Amygdala (tissue), 56 donors: ENCODE results near the gene SNAP25.
A peak's percentile ranks its signal among the peaks of the same experiment; 100 is the strongest.

Experiments
- DNase-seq, 56 donors: peaks; one replicate each; lab custom pipeline; 2025; lab: John Stamatoyannopoulos, UW

Gene SNAP25

DNA sequence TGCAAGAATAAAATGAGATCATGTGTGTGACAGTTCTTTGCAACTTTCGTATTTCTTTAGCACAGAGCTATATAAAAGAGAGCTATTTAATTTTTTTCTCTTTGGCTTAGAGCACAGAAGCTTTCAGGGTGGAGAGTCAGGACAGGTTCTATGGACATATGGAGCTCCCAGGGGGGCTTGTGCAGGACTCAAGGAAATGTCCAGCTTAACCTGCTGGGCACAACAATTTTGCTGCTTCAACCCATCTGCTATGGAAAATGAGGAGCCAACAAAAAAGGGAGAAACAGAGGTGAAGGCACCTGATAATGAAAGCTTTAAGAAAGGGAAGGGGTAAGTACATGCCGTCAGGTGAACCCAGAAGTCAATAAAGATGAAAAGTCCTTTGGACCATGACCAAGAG is 5.1 kb upstream of the SNAP25 start:
- no peak for DNase-seq

DNA sequence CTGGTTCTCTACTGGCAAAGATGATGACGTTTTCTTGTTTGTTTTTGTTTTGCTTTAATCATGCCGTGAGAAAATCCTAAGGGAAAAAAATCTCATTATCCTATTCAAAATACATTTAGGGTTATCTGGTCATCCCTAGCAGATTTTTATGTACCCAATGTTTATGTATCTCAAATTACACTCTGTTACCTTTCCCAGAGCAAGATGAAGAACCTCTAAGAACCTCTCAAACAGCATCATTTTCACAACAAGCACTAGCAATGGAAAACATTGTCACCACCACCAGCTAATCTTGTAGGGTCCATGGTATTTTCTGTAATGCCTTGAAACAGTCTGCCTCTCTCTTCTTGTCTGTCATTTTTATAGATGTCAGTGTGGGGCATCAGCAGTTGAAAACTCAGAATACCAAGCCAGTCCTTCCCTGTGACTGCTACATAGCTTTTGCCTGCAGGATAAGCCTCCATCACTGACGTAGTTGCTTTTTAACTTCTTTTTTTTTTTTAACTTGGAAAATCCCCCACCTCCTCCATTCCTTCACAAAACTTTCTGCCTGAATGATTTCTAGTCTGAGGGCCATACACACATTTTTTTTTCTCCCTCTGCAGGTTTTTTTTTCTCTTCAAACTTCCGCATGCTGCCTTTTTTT is 2.4 kb upstream of the SNAP25 start:
- no peak for DNase-seq

GRCh38 chr20:10217721-10218410 is 764 bp upstream of the SNAP25 start:
- peak in 52 of 56 donors; percentile 26 to 82 (median 56) for DNase-seq

DNA sequence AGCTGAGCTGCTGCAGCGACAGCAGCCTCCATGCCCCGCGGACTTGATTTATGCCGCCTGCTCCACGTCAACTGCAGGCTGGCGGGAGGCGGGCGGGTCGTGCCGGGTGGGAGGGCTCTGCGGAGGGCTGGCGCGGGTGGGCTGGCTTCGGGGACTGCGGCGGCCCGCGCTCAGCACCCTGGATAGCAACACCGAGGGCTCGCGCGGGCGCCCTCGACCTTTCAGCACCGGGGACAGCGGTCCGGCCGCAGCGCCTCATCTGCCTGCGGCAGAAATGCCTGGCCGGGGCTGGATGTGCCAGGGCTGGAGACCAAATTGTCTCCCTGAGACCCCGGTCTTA is 792 bp downstream of the SNAP25 start:
- DNase-seq, result peak in 55 of 56 donors; percentile 14 to 85 (median 58)

DNA sequence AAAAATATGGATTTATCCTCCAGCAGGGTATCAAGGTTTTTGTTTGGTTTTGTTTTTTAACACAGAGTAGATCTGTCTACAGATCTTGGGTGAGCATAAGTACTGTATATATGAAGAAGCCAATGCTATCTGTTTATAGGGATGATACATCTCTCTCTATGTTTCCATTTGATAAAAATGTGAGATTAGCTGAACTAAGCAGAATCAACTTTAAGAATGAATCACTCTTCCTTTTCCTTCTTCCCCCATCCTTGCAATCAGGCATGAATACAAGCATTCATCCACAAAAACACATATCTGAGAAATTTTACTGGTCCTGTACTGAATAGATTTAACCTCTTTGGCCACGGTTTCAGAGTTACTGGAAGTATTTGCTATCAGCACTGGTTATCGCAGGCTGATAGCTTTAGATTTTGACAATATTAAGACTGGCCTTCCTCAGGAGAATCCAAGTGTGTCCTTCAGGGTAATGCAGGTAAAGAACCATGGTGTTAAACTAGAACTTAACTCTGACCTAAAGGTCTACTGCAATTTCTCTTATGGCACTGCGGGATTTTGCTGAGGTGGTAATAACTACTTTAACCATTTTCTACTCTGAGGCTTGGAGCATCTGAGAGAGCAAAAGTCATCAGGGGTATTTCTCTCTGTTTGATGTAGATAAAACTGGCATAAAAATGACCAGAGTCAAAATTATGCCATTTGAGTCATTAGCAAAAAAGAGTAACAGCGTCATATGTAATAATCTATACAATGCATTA is 1.5 kb downstream of the SNAP25 start:
- DNase-seq, result no peak

DNA sequence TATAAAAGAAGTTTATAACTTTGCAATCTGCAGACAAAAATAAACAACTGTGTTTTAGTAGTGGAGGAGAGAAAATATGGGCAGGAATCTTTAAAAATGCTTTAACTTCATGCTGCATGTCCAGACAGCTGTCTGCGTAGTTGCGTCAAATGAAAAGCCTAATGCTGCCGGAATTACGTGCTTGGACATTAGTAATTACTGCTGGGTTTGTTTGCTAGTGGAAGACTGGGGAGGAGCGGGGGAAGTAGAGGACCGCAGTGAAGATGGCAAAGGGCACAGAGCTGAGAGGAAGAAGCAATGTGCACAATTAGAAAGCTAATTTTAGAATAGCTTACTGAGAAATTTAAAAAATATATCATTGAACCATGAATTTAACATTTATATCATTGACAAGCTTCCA is 2.4 kb downstream of the SNAP25 start:
- DNase-seq, result peak in 3 of 56 donors; percentile 3 to 32 (median 16)

DNA sequence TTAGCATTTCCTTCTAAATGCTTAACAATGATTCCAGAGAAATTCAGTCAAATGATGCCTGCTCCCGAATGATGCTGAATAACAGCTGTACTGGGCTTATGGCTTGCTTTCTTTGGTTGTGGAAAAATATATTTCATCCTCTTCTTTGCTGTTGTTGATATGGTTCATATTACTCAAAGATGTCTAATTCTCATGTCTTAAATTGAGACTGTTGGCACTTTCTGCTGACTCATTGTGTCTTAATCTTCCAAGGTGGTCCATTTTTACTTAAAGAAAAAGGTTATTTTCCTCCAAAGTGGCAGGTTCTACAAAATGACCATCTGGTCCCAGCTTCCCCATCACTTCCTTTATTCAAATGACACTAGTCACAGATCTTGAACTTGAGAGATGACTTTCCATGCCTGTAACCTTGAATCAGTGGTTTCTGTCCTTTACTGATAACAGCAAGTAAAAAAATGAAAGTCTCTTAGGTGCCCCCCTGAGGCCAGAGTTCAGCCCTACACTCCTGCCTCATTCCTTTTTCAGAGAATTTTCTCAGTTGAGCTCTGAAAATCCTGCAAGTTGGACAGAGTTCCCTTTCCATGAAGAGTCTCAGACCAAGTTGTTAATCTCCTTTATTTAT is 6.9 kb downstream of the SNAP25 start:
- no peak for DNase-seq

DNA sequence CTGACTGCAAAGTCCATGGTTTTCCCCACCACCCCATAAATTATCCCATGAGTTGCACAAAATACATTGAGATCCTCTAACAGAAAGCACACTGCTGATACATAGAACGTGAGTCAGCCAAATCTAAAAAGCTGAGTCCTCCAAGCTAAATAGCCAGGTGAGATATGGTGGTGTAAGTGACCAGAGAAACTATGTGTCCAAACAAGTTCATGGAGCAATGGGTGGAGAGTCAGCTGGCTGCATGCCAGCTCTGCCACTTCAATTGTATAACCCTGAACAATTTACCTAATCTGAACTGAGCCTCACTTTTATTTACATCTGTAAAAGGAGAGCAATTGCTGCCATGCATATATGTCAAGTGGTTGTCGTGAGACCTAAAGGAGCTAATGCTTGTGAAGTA is 9.7 kb downstream of the SNAP25 start:
- DNase-seq, result no peak

DNA sequence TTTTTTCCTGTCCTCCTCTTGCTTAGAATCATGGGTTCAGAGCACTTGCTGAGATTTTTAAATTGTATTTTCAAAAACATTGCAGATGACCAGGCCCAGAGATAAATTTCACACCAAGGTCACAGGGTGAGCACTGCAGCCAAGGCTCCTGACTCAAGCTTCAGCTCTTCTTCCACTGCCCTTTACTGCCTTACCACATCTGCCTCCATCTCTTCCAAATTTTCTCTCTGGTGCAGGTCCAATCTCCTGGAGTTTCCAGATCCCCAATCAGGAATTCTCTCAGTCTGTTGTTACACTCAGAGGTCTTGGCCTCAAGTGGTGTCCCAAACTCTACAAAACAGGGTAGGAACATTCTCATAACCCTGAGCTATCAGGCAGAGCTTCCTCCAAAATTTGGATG is 12.7 kb downstream of the SNAP25 start:
- DNase-seq, result no peak

DNA sequence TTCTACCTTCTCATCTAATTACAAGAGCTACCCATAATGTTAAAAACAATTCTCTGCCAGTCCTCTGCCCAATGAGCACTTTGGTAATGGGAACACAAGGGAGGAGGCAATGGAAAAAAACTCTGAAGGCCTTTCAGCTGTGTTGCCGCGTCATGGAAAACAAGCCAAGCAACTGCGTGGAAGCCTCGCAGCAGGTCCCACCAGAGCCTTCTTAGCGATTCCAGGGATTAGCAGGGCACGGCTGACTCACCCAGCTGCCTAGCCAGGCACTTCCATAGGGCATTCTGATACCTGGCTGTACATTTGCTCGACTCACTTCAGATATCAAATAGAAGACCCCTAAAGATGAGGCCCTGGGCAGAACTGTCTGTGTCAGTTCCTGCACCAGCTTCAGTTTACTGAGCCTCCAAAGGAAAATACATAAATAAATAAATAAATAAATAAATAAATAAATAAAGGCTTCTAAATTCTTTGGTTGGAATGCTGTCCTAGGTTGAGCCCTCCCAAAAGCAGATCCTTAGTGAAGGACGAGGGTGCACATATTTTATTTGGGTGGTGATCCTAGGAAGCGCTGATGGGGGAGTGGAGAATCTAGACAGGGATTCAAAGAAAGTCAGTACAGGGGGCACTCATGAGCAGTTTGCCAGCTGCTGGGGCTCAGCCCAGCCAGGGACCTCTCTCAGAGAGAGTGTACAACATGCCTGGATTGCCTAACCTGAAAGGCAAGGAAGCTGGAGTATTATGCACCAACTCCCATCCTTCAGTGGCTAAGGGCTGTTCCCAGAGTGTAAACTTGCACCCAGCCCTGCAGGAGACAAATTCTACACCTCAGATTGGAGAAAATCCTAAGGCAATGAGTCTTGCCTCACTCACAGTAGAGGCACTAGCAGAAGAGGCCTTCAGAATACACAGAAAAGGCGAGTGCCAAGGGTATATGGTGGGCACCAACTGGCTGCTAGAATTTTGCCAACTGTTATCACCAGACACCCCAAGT is 18.2 kb downstream of the SNAP25 start:
- no peak for DNase-seq

DNA sequence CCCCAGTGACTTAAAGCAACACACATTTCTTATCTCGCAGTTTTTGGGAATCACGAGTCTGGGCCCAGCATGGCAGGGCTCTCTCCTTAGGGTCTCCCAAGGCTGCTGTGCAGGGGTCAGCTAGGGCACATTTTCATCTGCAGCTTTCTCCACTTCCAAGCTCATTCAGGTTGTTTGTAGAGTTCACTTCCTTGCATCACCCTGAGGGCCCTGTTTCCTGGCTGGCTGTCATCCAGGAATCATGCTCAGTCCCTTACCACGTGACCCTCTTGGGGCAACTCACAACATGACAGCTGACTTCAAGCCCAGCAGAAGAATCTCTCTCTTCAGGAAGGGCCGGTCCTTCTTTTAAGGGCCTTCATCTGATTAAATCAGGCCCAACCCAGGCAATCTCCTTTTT is 21.3 kb downstream of the SNAP25 start:
- DNase-seq, result no peak

DNA sequence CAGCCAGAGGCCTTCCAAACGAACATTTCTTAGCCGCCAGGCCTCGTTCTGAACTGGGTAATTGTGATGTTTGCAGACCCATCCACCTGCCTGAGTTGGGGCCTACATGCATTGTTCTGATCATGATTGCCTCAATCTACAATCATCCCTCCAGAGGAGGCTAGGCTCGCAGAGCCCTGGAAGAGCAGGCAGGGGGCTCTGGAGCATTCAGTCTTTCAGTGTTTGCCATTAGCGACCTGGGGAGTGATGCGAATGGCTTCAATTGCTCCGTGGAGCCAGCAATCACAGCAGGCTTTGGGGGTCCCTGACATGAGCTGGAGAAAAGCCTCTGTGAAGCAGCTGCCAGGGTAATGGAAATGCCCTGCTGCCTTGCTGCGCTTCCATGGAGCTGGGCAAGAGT is 22.0 kb downstream of the SNAP25 start:
- DNase-seq, result no peak

GRCh38 chr20:10242166-10242565 is 23.5 kb downstream of the SNAP25 start:
- no peak for DNase-seq

GRCh38 chr20:10247440-10247839 is 28.8 kb downstream of the SNAP25 start:
- no peak for DNase-seq

DNA sequence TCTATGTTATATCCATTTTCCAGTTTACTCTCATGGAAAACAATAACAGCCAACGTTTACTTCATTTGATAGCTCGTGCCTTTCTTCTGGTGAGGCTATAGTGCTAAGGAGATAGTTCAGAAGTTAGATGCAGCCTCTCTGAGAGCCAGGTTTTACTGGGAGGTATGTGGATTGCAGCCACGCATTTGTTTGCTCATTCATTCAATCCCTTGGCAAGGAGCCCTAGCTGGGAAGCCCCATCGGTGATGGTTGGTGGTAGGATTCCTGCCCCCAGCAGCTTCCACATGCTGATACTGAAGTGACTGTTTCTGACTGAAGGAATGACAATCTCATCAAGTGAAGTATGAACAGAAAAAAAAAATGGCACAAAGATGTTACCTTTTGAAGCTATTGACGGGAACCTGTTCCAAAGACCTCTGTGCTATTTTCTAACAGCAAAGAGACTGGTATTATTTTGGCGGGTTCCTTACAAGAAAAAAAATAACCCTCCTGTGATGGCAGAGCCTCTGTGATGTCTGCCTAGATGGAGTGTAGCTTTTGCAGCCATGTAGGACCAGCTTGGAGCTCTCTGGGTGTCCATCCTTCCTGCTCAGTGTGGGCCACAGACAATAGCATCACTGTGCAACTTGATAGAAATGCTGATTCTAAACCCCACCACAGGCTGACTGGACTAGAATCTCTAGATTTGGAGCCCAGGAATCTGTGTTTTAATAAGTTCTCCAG is 30.6 kb downstream of the SNAP25 start:
- no peak for DNase-seq

DNA sequence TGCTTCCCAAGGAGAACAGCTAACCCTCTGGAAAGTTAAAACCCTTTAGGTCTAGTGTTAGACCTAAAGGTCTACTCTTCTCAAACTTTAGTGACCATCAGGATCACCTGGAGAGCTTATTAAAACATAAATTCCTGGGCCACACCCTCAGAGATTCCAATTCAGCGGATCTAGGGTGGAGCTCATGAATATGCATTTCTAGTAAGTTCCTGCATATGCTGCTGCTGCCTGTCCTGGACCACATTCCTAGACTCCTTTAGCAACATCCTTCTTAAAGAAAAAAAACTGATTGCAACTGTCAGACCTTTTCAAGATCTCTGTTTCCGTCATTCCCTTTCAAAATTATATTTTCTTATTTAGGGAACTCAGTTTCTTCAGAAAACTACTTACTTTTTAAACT is 31.2 kb downstream of the SNAP25 start:
- DNase-seq, result no peak

DNA sequence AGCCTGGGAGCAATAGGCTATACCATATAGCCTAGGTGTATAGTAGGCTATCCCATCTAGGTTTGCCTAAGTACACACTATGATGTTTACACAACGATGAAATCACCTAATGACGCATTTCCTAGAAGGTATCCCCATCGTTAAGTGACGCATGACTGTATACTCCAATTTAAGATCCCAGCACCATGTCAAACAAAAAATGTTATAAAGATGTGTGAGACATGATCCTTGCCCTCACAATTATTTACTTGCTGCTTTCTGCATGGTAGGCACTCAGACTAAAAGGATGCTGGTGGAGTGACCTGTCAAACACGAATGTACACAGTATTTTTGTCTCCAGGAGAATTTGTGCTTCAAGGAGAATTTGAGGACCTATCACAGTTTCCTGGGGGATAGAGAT is 32.3 kb downstream of the SNAP25 start:
- no peak for DNase-seq

DNA sequence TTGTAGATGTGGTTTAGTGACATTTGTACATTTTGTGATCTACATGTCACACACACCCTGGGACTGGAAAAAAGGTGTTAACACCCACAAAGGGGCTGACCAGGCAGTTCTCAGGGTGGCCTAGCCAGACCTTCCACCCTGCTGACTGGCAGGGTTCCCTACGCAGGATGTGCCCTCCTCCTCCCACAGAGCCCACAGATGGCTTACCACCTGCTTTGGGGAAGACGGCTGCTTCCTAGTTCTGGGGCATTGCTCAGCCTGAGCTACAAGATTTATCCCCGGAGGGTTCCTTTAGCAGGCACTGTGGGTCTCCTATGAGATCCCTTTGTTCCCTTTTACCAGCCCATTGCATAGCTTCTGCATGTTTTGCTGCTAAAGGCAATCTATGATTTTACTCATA is 35.1 kb downstream of the SNAP25 start:
- DNase-seq, result no peak

- no peak for DNase-seq
Measured at GRCh38 chr20:10255846-10256245, 37.2 kb downstream of the SNAP25 start.

GRCh38 chr20:10259166-10259565 is 40.5 kb downstream of the SNAP25 start:
- DNase-seq, result no peak
